Measurements from ENCODE around the gene SMIM7.

The SMIM7 gene

DNA sequence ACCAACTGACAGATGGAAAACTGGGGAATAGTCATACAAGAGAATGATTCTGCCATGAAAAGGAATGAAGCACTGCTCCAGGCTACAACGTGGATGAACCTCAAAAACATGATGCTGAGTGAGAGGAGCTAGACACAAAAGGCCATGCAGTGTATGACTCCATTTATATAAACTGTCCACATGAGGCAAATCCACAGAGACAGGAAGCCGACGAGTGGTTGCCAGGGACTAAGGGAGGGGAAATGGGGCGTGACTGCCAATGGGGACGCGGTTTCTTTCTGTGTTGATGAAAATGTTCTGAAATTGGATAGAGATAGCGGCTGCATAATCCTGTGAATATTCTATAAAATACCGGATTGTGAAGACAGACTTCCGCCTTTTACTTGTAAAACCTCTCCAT, 10.2 kb downstream of the SMIM7 start:
- Histone ChIP-seq H2AFZ (ENCODE audit: low read length) (no peak overlapping the region), H3K36me3 (ENCODE audit: insufficient read depth, low read length) (peaks cover 60% of the 10 kb centered on the region; the same call in 1 of the 2 replicates), H3K9me2 (replicated peaks; ENCODE audit: low read depth, low read length) (no peaks in the 10 kb centered on the region), H3K9me3 (ENCODE audit: insufficient read depth, low read depth, low read length) (no peaks in the 10 kb centered on the region), H4K20me1 (ENCODE audit: insufficient read depth, low read length, poor library complexity, severe bottlenecking) (peaks cover 6% of the 10 kb centered on the region), H3K4me3 (ENCODE audit: low read length, poor library complexity, severe bottlenecking) (no peak overlapping the region), H3K27me3 (ENCODE audit: insufficient read depth, low read length, poor library complexity, severe bottlenecking) (no peaks in the 10 kb centered on the region), H3K4me1 (ENCODE audit: insufficient read depth, low read length, poor library complexity, severe bottlenecking) (peaks cover 9% of the 10 kb centered on the region), H3K9ac (ENCODE audit: low read depth, low read length, poor library complexity, severe bottlenecking) (no peak overlapping the region), H3K79me2 (ENCODE audit: insufficient read depth, low read length) (peaks cover 6% of the 10 kb centered on the region; the same call in 1 of the 2 replicates), H3F3A (ENCODE audit: low read depth) (no peaks in the 10 kb centered on the region), H3K4me2 (ENCODE audit: low read depth, low read length, poor library complexity, severe bottlenecking) (no peak overlapping the region)
- TF ChIP-seq, protein P1, sequence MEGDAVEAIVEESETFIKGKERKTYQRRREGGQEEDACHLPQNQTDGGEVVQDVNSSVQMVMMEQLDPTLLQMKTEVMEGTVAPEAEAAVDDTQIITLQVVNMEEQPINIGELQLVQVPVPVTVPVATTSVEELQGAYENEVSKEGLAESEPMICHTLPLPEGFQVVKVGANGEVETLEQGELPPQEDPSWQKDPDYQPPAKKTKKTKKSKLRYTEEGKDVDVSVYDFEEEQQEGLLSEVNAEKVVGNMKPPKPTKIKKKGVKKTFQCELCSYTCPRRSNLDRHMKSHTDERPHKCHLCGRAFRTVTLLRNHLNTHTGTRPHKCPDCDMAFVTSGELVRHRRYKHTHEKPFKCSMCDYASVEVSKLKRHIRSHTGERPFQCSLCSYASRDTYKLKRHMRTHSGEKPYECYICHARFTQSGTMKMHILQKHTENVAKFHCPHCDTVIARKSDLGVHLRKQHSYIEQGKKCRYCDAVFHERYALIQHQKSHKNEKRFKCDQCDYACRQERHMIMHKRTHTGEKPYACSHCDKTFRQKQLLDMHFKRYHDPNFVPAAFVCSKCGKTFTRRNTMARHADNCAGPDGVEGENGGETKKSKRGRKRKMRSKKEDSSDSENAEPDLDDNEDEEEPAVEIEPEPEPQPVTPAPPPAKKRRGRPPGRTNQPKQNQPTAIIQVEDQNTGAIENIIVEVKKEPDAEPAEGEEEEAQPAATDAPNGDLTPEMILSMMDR (conservative IDR thresholded peaks at IDR 0.05; ENCODE audit: low read length): no peak
- TF ChIP-seq EZH2phosphoT487 (IDR thresholded peaks at IDR 0.05; ENCODE audit: borderline replicate concordance): no peak

DNA sequence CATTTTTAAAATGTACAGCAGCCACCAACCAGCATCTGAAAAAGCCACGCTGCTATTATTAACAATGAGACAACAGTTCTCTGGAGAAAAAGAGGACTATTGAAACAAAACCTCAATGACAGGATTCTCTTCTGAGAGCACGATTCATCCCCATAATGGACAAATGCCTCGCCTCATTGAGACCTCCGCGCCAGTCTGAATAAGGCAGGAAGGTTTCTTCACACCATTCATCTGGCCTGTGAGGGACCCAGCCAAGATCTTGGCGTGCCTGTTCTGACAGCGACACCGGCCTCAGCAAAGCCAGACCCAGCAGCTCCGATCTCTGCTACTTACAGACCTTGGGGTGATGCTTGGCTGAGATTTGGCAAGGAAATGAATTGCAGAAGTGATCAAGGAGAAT, 14.8 kb downstream of the SMIM7 start:
- peaks cover 12% of the 10 kb centered on the region for H4K20me1 ChIP-seq (ENCODE audit: insufficient read depth, low read length, poor library complexity, severe bottlenecking)
- H3K4me1 ChIP-seq (ENCODE audit: insufficient read depth, low read length, poor library complexity, severe bottlenecking): peaks cover 6% of the 10 kb centered on the region
- H3K79me2 ChIP-seq (ENCODE audit: insufficient read depth, low read length): peaks cover 36% of the 10 kb centered on the region; the same call in 1 of the 2 replicates
- H3F3A ChIP-seq (ENCODE audit: low read depth): no peaks in the 10 kb centered on the region
- no peaks in the 10 kb centered on the region for H3K9me3 ChIP-seq (ENCODE audit: insufficient read depth, low read depth, low read length)
- no peak overlapping the region for H3K4me3 ChIP-seq (ENCODE audit: low read length, poor library complexity, severe bottlenecking)
- no peak overlapping the region for H2AFZ ChIP-seq (ENCODE audit: low read length)
- H3K36me3 ChIP-seq (ENCODE audit: insufficient read depth, low read length): peaks cover 62% of the 10 kb centered on the region; the same call in 1 of the 2 replicates
- no peak overlapping the region for H3K9ac ChIP-seq (ENCODE audit: low read depth, low read length, poor library complexity, severe bottlenecking)
- H3K9me2 ChIP-seq (replicated peaks; ENCODE audit: low read depth, low read length): no peaks in the 10 kb centered on the region
- no peak for TF ChIP-seq EZH2phosphoT487 (IDR thresholded peaks at IDR 0.05; ENCODE audit: borderline replicate concordance)
- TF ChIP-seq, protein P1 (conservative IDR thresholded peaks at IDR 0.05; ENCODE audit: low read length): no peak
- H3K4me2 ChIP-seq (ENCODE audit: low read depth, low read length, poor library complexity, severe bottlenecking): no peak overlapping the region
- H3K27me3 ChIP-seq (ENCODE audit: insufficient read depth, low read length, poor library complexity, severe bottlenecking): no peaks in the 10 kb centered on the region

DNA sequence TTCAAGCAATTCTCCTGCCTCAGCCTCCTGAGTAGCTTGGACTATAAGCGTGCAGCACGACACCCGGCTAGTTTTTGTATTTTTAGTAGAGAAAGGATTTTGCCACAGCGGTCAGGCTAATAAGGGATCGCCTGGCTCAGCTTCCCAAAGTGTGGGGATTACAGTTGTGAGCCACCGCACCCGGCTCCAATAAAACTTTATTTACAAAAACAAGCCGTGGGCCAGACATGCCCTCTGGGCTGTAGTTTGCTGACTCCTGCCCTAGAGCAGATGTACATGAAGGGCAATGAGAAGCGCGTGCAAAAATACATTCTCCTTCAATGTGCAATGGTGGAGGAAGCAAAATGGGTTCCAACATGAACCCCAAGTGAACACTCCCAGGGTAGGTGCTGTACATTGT, 18.2 kb downstream of the SMIM7 start:
- Histone ChIP-seq H3K36me3 (ENCODE audit: insufficient read depth, low read length) (peaks cover 61% of the 10 kb centered on the region; the same call in 1 of the 2 replicates), H4K20me1 (ENCODE audit: insufficient read depth, low read length, poor library complexity, severe bottlenecking) (peaks cover 18% of the 10 kb centered on the region), H3K79me2 (ENCODE audit: insufficient read depth, low read length) (peaks cover 54% of the 10 kb centered on the region; the same call in 1 of the 2 replicates), H3K4me1 (ENCODE audit: insufficient read depth, low read length, poor library complexity, severe bottlenecking) (peaks cover 9% of the 10 kb centered on the region), H3K4me2 (ENCODE audit: low read depth, low read length, poor library complexity, severe bottlenecking) (no peak overlapping the region), H3K27me3 (ENCODE audit: insufficient read depth, low read length, poor library complexity, severe bottlenecking) (no peaks in the 10 kb centered on the region), H3K9ac (ENCODE audit: low read depth, low read length, poor library complexity, severe bottlenecking) (no peak overlapping the region), H3K9me3 (ENCODE audit: insufficient read depth, low read depth, low read length) (no peaks in the 10 kb centered on the region), H2AFZ (ENCODE audit: low read length) (no peak overlapping the region), H3K4me3 (ENCODE audit: low read length, poor library complexity, severe bottlenecking) (no peak overlapping the region), H3F3A (ENCODE audit: low read depth) (no peaks in the 10 kb centered on the region), H3K9me2 (replicated peaks; ENCODE audit: low read depth, low read length) (no peaks in the 10 kb centered on the region)
- no peak for TF ChIP-seq EZH2phosphoT487 (IDR thresholded peaks at IDR 0.05; ENCODE audit: borderline replicate concordance)
- TF ChIP-seq, protein P1 (conservative IDR thresholded peaks at IDR 0.05; ENCODE audit: low read length): no peak

Data from Loucy (cell line).